GM19467 (cell line): ENCODE measurements around the gene LIPG.

Source experiments
- ATAC-seq: cut with Tn5 transposase; IDR thresholded peaks from one replicate; pipeline ENCODE4 v1.9.1; 2021; ENCODE audit warnings: mild to moderate bottlenecking, moderate library complexity; ENCODE audit not compliant: unreplicated experiment

Gene LIPG

DNA sequence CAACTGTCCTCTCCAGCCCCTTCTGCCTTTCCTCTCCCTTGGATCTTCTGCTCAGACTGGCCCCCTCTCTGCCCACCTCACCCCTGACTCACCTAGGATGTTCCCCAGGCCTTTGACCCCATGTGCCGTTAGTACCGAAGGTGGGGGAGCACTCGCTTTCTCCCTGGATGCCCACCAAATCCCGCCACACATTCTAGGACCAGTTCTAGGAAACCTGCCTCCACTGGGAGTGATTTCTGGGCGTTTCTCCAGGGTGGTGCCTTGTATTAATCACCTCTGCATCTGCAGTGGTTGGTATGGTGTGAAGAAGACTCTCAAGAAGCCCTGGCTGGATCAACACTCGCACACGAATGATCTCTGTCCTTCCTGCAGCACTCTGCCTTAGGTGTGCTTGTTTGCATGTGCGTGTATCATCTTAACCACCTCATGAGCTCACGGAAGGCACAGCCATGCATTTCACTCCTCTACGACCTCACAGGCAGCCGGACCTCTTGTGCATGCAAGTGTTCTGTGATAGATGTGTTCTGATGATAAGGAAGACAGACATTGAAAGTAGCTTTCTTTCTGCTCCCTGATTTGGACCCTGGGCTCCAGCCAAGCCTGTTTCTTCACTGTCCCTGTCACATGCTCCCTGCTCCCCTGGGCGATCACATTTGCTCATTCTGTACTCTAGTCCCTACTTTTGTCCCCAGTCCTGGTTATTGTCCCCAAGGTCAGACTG lies 69.4 kb downstream of the LIPG start:
- no peak for ATAC-seq

DNA sequence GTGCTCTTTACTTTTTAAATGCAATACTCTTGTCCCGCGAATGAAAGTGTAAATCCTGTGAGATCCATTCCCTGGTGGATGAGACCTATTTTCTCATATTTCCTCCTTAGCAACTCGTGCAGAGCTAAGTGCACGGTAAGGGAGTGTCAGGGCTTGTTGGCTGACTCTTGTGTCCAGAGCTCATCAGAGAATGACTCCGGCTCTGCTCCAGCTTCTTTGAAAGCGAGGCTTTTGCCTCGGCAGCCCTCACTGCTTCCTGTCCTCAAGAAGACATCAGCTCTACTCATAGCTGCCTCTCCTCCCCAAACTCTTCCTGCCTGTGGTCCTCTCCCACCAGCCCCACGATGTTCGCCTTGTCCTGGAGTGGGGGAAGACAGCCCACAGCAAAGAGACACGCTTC lies 70.7 kb downstream of the LIPG start:
- no peak for ATAC-seq

DNA sequence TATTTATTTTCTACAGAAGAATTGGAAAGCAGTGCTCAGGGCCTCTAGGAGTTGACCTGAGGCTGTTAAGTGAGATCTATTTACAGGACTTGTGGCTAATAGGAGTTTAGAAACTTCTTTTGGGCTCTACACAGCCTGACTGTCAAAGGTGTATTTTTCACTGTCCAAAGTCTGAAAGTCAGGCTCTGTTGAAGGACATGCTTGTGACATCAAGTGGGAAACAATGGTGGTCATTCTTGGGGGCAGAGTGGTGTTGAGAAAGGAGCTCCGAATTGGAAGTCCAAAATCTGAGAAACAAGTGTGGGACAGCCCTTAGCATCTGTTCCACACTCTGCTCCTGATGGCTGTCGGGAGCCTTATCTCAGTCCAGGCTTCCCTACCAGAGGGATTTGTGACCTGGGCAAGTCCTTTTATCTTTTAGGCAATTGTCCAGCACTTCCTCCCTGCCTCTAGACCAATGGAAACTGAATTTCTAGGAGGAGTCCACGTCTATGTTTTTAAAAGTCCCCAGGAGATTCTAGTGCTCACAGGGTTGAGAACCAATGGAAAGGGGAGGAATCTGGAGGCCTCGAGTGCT lies 76.4 kb downstream of the LIPG start:
- ATAC-seq = no peak

DNA sequence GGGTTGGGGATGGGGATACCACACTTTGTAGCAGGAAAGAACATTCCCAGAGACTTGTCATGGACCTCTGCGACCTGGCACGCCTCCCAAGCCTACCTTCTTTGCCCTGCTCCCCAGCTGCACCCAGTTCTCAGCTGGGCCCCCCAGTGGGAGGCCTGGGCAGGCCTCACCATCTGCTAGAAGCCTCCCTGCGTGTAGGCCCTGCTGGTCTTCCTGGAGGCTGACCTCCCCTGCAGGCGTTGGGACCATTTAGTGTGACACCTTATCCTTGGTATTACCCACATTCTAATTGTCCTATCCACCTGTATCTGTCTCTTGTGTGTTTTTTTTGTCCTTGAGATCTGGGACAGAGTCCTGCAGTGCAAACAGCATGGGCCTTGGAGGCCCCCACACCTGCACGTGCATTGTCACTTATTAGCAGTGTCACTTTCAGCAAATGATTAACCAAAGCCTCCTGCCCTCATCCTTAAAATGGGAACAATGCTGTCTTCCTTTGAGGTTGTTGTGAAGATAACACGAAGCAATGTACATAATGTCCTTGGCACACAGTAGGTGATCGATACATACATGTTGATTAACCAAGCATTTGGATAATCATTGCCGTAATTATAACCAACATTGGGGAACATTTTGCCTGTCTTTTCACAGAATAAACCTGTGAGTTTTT lies 77.2 kb downstream of the LIPG start:
- no peak for ATAC-seq

DNA sequence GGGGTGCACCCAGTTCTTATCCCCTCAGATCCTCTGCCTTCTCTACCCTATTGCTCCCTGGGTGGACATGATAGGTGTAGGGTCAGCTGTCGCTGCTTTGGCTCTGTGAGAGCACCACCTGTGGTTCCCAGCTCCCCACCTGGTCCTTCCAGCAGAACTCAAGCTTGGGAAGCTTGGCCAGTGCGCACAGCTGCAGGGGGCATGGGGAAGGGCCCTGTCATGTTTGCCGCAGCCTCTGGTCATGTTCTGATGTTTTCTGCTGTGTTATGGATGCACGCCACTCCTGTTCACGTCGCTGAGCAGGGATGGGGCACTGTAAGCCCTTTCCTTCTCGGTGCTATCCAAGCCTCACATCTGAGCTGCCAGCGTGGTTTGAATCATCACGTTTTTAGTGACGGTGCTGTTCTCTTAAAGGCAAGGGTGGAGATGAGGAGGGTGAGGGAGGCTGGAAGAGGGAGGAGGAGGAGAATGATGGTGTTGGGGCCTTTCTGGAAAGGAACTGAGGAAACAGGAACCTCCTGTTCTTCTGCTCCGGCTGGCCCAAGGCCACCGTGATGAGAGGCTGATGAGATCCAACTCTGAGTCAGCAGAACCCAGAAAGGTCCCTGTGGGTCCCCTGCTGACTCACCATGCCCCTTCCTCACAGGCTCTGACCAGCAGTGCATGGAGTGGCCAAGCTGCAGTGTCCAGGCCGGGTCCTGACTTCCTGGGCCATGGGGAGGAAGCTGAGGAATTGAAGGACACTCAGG lies 78.0 kb downstream of the LIPG start:
- no peak for ATAC-seq

DNA sequence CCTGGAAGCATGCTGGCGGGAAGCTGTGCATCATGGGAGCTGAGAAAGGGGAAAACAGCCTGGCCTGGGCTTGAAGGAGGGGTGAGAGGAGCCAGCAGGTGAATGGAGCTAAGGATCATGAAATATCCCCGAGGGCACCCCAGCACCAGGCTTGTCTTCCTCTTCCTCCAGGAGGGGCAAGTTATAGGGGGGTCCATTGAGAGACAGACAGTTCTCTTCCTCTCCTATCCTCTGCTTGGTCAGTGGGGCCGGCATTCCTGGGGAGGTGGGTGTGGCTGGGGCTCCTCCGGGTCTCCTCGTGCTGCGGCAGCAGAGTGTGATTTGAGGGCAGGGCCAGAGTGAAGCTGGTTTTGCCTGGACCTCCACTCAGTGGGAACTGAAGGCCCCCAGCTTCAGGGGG lies 78.9 kb downstream of the LIPG start:
- no peak for ATAC-seq

DNA sequence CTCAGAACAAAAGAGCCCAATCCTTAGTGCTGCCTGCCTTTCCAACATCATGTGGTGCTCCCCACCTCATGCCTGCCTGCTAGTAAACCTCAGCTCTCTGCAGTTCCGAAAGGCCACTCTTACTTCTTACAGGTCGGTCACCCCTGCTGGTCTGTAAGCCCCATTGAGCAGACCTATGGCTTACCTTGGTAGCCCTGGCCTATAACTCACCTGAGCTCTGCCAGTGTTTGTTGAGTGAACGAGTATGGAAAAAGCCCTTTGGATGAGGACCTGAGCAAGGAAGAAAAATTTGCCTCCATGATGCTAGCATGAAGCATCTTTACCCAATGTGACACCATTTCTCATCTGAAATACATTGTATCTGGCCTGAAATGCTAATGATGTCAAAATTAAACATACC lies 83.3 kb downstream of the LIPG start:
- ATAC-seq = no peak

DNA sequence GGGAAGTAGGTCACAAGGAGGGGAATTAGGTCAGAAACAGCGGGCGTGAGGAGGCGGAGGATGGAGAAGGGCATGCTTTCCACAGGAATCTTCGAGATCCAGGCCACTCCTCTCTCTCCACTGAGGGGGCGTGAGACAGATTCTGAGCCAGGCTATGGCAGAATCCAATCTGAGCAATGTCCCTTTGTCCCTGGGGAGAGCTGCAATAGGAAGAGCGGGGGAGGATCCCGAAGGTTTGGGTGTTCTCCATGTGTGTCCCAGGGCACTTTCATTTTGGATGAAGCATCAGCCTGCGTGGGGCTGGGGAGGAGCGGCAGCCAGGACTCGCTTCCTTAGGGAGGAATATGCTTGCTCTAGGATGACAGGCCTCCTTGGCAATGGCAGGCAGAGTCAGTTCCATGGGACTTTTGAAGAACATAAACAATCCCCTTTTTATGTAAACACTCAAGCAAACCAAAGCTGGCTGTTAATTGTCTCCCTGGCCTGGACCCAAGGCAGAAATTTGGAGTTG lies 84.0 kb downstream of the LIPG start:
- ATAC-seq = no peak

DNA sequence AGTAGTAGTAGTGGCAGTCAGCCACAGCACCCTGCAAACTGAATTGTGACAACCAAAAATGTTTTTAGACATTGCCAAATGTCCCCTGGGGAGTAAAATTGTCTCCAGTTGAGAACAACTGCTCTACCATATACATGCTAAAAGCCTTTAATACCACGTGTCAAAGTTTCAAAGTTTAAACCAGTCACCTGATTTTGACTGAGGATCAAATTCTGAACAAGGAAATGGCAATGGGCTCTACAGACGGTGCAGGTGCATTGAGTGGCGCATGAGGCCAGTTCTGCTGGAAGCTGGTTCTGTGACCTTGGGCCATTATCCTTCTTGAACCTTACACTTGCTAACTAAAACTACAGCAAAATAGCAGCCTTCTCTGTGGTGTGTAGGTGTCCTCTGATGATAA lies 85.0 kb downstream of the LIPG start:
- no peak for ATAC-seq

DNA sequence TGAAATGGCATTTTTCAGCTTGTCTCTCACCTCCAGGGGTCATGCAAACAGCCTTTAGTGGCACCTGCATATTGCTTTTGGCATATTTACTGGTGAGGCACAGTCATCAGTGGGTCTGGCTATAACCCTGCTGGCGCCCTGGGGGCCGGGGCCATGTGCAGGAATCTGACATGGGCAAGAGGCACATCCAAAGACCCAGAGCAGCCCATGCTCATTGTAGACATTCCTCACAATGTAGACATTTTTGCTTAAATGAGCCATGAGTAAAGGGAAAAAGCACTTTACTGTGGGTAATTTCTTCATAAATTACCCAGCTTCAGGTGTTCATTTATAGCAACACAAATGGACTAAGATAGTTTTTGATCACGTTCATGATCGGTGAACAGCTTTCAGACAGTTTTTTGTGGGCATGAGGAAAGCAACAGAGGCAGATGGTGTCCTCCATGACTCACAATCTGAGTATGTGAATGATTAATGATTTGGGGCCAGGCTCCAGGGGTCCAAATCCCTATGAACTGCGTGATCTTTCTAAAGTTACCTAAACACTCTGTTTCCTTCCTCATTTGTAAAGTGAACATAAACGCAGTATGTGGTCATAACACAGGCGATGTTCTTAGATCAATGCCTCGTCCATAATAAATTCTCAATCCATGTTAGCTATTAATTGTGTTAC lies 85.8 kb downstream of the LIPG start:
- no peak for ATAC-seq

DNA sequence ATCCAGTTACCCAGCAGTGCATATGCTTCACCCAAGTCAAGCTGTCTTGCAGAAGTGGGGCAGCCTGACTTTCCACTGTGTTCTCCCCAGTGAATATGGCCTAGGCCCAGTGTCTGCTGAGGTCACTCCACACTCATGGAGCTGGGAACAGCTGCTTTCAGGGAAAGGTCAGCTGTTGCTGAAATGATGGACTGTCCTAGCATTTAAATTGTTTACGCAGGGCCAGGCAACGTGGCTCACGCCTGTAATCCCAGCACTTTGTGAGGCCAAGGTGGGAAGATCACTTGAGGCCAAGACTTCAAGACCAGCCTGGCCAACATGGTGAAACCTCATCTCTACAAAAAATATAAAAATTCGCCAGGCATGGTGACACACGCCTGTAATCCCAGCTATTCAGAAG lies 86.5 kb downstream of the LIPG start:
- ATAC-seq = no peak
